Hepatocyte (in vitro differentiated cells): ENCODE data around the gene RIN2.

Source experiments
- EZH2 ChIP-seq: fragments of 200-600 bp; sonication (generic); IDR thresholded peaks from 2 replicates; pipeline ENCODE4 v1.6.1; 2016; ENCODE audit warnings: antibody characterized with exemption, mild to moderate bottlenecking, borderline replicate concordance
- EZH2phosphoT487 ChIP-seq: fragments of 200-600 bp; sonication (generic); IDR thresholded peaks from one replicate; pipeline ENCODE4 v1.6.1; 2018; ENCODE audit warnings: antibody characterized with exemption, mild to moderate bottlenecking, low read depth, moderate library complexity; ENCODE audit not compliant: unreplicated experiment, severe bottlenecking
- TF ChIP-seq, protein P1 (sequence below): fragments of 200-600 bp; sonication (generic); IDR thresholded peaks from 2 replicates; pipeline ENCODE4 v1.5.1; 2016; ENCODE audit warnings: antibody characterized with exemption, mild to moderate bottlenecking; ENCODE audit not compliant: poor library complexity

DNA sequence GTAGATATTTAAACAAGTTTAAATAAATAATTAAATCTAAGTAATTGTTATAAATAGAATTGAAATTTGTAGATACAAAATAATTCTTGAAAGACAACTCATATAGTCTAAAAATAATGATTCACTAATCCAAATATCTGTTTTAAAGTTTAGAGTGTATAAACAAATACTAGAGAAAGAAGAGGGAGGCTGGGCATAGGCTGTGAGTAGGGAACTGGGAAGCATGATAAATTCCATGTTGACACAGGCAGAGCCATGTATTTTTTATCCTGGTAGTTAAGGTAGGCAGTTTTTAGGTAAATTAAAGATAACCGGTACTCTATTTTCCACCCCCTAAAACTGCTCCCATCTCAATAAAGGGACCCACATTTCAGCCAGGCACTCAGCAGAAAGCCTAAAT is 11.7 kb upstream of the RIN2 start:
- TF ChIP-seq, protein P1, sequence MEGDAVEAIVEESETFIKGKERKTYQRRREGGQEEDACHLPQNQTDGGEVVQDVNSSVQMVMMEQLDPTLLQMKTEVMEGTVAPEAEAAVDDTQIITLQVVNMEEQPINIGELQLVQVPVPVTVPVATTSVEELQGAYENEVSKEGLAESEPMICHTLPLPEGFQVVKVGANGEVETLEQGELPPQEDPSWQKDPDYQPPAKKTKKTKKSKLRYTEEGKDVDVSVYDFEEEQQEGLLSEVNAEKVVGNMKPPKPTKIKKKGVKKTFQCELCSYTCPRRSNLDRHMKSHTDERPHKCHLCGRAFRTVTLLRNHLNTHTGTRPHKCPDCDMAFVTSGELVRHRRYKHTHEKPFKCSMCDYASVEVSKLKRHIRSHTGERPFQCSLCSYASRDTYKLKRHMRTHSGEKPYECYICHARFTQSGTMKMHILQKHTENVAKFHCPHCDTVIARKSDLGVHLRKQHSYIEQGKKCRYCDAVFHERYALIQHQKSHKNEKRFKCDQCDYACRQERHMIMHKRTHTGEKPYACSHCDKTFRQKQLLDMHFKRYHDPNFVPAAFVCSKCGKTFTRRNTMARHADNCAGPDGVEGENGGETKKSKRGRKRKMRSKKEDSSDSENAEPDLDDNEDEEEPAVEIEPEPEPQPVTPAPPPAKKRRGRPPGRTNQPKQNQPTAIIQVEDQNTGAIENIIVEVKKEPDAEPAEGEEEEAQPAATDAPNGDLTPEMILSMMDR: no peak
- TF ChIP-seq EZH2: no peak
- TF ChIP-seq EZH2phosphoT487: no peak
